ENCODE results near the gene CHID1.

CHID1 gene

DNA sequence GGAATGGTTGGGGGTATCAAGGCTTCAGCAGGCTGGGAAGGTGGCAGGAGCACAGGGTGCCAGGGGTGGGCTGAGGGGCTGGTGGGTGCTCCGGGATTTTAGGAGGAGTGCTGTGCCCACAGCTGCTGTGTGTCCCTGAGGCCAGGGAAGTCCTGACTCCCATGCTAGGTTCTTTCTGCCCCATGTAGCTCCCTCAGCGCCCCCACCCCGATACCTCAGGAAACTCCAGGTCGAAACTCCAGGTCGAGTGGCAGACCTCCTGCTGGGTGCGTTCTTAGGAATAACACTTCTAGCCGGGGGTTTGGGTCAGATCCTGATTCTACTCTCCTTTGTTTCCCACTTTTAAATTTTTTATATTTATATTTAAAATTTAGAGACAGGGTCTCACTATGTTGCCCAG is 23.3 kb upstream of the CHID1 start:
- in situ Hi-C loops (cut with MboI; ENCODE audit: low sequenced_read_pairs, unreplicated experiment): no loop called here
- TF ChIP-seq, protein P1, sequence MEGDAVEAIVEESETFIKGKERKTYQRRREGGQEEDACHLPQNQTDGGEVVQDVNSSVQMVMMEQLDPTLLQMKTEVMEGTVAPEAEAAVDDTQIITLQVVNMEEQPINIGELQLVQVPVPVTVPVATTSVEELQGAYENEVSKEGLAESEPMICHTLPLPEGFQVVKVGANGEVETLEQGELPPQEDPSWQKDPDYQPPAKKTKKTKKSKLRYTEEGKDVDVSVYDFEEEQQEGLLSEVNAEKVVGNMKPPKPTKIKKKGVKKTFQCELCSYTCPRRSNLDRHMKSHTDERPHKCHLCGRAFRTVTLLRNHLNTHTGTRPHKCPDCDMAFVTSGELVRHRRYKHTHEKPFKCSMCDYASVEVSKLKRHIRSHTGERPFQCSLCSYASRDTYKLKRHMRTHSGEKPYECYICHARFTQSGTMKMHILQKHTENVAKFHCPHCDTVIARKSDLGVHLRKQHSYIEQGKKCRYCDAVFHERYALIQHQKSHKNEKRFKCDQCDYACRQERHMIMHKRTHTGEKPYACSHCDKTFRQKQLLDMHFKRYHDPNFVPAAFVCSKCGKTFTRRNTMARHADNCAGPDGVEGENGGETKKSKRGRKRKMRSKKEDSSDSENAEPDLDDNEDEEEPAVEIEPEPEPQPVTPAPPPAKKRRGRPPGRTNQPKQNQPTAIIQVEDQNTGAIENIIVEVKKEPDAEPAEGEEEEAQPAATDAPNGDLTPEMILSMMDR (IDR thresholded peaks at IDR 0.05; ENCODE audit: borderline replicate concordance, control extremely low read depth, extremely low read depth, insufficient read depth, missing control alignments): no peak
- no peak for DNase-seq (ENCODE audit: low spot score)

DNA sequence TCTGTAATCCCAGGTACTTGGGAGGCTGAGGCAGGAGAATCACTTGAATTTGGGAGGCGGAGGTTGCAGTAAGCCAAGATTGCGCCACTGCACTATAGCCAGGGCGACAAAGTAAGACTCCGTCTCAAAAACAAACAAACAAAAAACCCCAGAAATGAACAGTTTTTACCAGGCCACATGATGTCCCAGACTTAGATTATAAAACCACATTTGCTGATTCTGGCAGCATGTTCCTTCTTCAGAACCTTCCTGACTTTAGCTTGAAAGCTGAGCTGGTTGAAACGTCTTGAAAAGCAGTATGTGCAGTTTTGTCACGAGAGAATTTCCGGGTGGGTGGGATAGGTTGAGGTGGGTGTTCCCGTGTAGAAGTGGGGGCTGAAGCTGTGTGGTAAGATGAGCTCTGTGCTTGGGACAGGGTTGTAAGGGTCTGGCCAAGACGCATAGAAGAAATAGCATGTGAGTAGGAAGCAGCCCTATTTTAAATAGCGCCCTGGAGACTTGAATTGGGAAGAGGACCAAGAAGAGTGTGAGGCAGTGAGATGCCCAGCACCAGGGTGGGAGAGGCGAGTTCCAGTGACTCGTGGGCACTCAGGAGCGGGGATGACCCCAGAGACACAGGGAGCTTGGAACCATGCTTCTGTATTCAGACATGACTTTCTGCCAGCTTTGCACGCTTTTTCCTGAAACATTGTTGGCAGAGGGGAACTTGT is 22.7 kb upstream of the CHID1 start:
- in situ Hi-C loops (cut with MboI; ENCODE audit: low sequenced_read_pairs, unreplicated experiment): no loop called here
- DNase-seq (ENCODE audit: low spot score): no peak
- TF ChIP-seq, protein P1 (IDR thresholded peaks at IDR 0.05; ENCODE audit: borderline replicate concordance, control extremely low read depth, extremely low read depth, insufficient read depth, missing control alignments): no peak

- in situ Hi-C loops (cut with MboI; ENCODE audit: low sequenced_read_pairs, unreplicated experiment): no loop called here
- DNase-seq (ENCODE audit: low spot score): no peak
- TF ChIP-seq, protein P1 (IDR thresholded peaks at IDR 0.05; ENCODE audit: borderline replicate concordance, control extremely low read depth, extremely low read depth, insufficient read depth, missing control alignments): no peak
Observed at GRCh38 chr11:932435-932834, 21.8 kb upstream of the CHID1 start.

DNA sequence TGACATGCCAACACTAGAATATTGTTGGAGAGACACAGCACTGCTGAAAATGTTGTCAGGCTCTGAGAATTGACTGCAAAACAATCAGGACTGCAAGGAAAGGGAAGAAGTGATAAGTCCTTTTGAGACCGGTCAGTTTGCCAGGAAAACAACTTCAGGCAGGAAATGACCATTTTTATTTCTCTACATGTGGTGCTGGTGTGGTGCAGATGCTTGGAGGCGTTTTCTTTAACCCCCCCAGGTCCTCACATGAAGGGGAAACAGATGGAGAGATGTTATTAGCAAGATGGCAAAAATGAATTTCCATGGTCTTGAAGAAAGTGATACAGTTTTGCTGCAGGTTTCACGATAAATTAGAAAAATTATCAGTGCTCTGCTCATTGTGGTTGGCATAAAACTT is 20.8 kb upstream of the CHID1 start:
- no peak for DNase-seq (ENCODE audit: low spot score)
- in situ Hi-C loops (cut with MboI; ENCODE audit: low sequenced_read_pairs, unreplicated experiment): no loop called here
- TF ChIP-seq, protein P1 (IDR thresholded peaks at IDR 0.05; ENCODE audit: borderline replicate concordance, control extremely low read depth, extremely low read depth, insufficient read depth, missing control alignments): no peak

DNA sequence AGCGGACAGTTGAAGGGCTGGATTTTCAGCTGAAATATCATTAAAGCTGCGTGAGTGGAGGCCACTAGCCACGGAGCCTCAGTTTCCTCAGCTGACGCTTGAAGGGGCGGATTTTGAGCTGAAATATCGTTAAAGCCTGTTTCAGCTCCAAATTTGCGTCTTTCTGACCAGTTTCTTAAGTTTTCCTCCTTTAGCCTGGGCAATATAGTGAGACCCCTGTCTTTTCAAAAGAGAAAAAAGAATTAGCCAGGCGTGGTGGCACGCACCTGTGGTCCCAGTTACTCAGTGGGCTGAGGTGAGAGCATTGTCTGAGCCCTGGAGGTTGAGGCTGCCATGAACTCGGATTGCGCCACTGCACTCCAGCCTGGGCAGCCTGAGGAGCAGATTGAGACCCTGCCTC is 18.8 kb upstream of the CHID1 start:
- DNase-seq (ENCODE audit: low spot score): no peak
- in situ Hi-C loops (cut with MboI; ENCODE audit: low sequenced_read_pairs, unreplicated experiment): no loop called here
- TF ChIP-seq, protein P1 (IDR thresholded peaks at IDR 0.05; ENCODE audit: borderline replicate concordance, control extremely low read depth, extremely low read depth, insufficient read depth, missing control alignments): no peak

GRCh38 chr11:928786-929185 is 18.2 kb upstream of the CHID1 start:
- TF ChIP-seq, protein P1 (IDR thresholded peaks at IDR 0.05; ENCODE audit: borderline replicate concordance, control extremely low read depth, extremely low read depth, insufficient read depth, missing control alignments): no peak
- in situ Hi-C loops (cut with MboI; ENCODE audit: low sequenced_read_pairs, unreplicated experiment): no loop called here
- no peak for DNase-seq (ENCODE audit: low spot score)

Measured in GM13976 (cell line).